GM19372 (cell line): Measurements from ENCODE around the gene GOLGA6L2.

Experiments used
- ATAC-seq: cut with Tn5 transposase; IDR thresholded peaks from one replicate; pipeline ENCODE4 v1.9.1; 2021; ENCODE audit warnings: mild to moderate bottlenecking, low read depth, moderate library complexity; ENCODE audit not compliant: unreplicated experiment

GOLGA6L2 gene, protein sequence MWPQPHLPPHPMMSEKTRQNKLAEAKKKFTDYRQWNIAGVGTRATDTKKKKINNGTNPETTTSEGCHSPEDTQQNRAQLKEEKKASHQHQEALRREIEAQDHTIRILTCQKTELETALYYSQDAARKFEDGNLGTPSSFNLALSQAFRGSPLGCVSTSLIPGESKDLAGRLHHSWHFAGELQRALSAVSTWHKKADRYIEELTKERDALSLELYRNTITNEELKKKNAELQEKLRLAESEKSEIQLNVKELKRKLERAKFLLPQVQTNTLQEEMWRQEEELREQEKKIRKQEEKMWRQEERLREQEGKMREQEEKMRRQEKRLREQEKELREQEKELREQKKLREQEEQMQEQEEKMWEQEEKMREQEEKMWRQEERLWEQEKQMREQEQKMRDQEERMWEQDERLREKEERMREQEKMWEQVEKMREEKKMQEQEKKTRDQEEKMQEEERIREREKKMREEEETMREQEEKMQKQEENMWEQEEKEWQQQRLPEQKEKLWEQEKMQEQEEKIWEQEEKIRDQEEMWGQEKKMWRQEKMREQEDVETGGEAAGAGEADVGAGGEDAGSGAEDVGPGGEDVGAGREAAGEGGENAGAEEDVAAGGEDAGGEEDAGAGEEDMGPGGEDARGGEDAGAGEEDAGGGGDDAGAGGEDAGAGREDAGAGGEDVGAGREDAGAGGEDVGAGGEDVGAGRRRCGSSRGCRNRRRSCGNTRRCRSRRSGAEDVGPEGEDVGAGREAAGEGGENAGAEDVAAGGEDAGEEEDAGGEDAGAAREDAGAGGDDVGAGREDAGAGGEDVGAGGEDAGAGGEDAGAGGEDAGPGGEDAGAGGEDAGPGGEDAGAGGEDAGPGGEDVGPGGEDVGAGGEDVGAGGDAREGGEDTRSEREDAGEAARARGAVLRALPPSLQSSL

DNA sequence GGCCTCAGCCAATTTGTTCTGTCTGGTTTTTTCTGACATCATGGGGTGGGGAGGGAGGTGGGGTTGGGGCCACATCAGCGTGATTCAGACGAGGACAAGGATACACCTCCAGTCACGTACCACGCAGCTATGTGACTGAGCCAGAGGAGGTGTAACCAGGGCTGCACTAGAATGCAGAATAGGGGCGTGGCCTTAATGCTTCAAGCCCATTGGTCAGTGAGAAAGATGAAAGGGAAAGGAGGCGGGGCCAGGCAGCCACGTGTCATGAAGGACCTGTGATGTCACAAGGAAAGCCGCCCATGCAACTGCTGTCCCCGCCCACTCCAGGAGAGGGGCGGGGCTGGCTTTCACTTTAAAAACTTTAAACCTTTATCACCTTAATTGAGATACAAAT lies at the start of gene GOLGA6L2:
Gene GOLGA6L2 (minus strand): TSS at position 137 of the 394 bp plus-strand sequence. CDS start 62 bp downstream, at position 75.
- no peak for ATAC-seq

DNA sequence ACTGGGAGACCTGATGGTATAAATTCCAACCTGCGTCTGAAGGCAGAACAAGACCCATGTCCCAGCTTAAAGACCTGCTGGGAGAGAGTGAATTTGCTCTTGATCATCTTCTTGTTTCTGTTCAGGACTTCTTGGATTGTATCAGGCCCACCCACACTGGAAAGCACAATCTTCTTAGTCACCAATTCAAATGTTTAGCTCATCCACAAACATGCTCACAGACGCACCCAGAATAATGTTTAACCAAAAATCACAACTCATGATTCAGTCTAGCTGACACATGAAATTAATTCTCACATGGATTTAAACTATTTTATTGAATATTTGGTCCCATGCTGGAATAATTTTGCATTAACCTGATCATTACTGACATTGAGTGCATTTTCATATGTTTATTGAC lies 37.8 kb upstream of the GOLGA6L2 start:
- ATAC-seq, result no peak

DNA sequence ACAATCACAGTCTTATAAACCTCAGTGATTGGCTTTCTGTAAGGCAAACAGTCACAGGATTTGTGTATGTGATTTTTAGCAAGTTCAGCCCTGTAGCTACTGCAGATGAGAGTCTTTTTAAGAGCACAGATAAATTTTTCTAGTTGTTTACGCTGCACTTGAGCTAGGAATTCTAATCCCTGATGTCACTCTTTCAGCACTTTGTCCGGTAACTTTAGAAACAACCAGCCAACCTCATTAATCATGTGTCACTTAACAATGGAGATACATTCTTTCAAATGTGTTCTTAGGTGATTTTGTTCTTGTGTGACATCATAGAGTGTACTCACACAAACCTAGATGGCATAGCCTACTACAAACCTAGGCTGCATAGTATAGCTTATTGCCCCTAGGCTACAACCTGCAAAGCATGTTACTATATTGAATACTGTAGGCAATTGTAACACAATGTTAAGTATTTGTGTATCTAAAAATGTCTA lies 36.8 kb upstream of the GOLGA6L2 start:
- ATAC-seq, result no peak

DNA sequence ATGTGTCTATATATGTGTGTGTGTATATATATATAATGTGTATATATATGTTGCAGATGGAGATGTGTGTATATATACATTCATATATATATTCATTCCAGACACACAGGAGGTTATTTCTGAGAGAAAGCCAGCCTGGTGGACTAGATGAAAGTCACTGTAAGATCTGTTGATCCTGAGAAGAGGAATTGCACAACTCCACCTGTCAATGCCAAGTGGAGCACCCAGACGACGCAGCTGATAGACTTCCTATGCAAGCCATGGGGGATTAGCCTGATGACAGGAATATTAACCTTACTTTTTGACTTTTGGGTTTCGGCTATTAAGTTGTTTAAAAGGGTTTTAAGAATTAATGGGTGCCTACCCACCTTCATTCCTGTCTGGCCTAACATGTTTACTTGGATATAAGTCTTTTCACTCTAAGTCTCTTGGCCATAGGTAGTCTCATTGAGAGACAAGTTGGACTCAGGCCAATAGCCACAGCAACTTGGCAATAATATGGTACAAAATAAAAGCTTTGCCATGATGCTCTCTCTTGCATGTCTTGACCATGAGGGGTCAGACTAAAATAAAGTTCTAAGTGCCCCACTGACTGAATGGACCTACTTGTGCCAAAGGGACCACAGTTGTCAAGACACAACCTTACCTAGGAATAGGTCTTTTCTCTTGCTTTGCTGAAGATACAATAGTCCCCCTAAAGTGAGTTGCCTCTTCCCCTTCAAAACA lies 35.9 kb upstream of the GOLGA6L2 start:
- no peak for ATAC-seq

DNA sequence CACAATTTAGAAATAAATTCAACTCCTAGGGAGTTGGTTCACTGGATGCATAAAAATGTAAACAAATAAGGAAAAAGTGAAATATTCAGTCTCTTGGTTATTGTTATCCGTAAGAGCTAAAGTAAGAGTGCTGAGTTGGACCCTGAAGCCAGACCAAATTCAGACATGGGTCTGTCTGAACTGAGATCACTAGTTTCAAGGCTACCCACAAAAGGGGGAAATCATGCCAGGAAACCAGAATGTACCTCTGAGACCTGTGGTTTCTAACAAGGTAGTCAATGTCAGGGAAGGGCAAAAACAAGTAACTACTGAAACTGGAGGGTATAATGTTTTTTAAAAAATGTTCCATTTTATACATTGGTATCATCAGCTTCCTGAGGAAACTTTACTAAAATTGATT lies 35.2 kb upstream of the GOLGA6L2 start:
- ATAC-seq, result no peak

DNA sequence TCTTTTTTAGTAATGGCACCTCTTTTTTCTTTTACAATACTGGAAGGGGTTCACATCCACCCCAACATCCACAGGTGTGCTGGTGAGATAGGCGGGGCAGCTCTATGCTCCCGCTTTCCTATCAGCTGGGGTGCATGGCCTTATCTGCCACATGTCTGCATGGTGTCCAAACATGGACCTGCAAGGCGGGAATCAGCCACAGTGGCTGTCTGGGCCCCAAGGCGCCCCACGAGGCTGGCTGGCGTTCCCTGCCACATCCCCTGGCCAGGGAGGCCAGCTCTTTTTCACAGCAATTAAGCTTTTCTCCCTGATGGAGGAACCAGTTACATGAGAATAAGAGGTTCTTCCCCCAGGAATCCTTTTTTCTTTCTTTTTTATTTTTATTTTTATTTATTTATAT lies 30.9 kb upstream of the GOLGA6L2 start:
- ATAC-seq, result no peak

DNA sequence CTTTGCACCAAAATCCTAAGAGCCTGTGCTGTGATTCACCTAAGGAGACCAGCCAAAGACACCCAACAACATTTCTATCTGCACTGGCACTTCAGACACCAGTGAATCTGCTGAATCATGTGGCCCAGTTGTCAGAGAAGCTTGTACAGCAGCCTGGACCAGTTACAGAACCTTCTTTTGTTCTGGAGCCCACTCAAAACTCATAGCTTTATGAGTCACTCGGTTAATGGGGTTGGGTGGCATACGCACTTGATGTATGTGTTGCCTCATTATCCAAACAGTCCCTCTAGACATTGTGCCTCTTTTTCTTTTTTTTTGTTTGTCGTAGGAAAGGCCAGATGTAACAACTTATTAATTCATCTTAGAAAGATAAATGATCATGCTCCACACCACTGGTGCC lies 25.6 kb upstream of the GOLGA6L2 start:
- no peak for ATAC-seq

DNA sequence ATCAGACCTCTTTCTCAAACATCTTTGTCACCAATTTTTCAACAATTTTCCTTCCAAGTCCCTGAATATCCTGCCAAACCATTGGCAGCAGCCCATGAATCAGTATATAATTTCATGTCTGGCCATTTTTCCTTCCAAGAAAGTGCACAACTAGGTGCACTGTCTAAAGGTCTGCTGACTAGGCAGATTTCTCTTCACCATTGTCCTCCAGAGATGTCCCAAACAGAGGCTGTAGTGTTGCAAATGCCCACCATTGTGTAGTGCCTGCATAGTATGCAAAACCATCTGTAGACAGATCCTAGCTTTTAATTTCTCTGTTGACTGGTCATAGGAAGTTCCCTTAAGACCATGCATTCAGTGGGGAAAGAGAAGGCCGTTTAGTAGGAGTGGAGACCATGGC lies 25.0 kb upstream of the GOLGA6L2 start:
- no peak for ATAC-seq

DNA sequence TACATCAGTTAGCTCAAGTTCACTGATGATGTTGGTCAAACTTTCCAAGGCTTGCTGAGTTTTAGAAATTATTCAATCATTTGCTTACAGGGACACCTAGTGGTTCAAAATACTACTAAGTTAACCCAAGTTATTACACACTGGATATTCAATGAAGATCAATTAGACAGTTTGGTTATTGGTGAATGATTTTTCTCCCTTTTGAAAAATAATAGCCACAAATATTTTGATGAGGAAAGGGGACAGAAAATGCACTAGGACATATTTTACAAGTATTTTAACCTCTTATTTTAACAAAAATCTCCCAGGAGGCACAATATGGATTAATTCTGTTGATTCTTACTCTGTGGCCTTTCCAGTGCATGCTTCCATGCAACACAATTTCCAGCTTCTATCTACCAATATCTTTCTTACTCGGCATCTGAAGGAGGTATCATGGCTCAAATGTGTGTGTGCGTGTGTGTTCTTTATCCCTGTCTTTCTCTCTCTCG lies 20.1 kb upstream of the GOLGA6L2 start:
- ATAC-seq, result no peak

DNA sequence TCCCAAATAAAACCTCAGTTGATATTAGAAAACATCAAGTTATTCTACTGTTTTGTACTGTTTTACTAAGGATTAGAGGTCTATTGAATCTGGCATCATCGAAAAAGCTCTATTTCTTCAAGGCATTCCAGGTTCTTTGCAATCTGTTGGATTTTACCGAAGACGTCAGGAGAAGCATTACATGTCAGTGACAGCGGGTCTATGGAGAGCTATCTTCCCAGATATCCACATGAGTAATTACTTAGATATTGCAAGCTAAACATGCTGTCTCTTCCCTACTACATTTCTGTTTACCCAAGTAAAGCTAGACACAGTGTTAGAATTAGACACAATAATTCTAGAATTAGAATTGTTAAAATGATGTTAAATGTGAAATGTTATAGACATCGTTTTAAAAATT lies 10.8 kb upstream of the GOLGA6L2 start:
- no peak for ATAC-seq

DNA sequence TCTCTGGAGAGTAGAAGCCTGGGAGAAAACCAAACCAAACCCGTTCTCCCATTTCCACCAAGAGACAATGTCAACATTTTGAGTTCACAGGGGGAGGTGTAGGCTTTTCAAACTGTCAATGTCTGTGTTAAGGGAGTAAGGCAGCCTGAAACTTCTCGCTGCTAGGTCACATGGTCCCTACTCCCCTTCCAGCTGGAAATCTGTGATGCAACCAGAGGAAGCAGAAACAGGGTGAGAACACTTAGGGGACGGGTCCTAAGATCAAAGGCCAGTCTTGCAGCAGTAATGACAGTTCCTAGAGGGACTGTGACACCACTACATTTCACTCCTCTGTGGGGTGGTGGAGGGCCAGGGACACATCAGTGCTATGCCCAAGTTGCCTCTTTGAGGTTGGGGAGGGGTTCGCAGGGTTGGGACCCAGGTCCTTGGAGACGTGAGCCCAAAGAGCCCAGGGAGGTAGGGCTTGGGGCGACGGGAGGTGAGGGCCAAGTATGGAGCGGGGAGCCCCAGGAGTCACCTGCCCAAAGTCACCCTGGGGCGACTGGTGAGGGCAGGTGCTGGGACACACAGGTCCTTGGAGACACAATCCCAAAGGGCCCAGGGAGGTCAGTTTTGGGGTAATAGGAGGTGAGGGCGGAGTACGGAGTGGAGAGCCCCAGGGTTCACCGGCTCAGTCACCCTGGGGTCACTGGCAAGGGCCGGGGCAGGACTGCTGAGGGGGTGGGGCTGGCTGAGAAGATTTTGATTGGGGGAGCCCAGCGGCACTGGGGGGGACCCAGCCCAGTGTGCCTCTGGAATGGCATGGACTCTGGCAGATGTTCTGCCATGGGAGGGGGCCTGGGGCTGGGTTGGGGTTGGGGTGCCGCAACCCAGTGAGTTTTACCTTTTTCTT lies 582 bp downstream of the GOLGA6L2 start:
- ATAC-seq, result no peak

DNA sequence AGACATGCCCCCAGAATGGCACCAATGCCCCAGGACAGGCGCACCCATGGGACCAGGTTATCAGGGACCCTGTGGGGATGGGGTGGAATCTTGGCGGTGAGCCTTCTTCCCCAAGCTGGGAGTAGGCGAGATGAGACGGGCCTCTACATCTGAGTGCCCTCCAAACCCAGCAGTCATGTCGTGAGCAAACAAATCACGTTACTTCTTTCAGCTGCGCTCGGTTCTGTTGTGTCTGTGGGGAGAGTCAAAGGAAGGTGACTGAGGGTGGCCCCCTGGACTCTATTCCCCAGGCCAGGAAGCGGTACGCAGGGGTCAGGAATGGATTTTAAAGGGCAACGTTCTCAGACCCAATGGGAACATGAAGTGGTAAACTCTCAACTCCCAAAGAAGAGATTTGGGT lies 2.8 kb downstream of the GOLGA6L2 start:
- ATAC-seq, result no peak

DNA sequence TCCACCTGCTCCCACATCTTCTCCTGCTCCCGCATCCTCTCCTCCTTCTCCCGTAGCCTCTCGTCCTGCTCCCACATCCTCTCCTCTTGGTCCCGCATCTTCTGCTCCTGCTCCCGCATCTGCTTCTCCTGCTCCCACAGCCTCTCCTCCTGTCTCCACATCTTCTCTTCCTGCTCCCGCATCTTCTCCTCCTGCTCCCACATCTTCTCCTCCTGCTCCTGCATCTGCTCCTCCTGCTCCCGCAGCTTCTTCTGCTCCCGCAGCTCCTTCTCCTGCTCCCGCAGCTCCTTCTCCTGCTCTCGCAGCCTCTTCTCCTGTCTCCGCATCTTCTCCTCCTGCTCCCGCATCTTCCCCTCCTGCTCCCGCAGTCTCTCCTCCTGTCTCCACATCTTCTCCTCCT lies 5.8 kb downstream of the GOLGA6L2 start:
- no peak for ATAC-seq

DNA sequence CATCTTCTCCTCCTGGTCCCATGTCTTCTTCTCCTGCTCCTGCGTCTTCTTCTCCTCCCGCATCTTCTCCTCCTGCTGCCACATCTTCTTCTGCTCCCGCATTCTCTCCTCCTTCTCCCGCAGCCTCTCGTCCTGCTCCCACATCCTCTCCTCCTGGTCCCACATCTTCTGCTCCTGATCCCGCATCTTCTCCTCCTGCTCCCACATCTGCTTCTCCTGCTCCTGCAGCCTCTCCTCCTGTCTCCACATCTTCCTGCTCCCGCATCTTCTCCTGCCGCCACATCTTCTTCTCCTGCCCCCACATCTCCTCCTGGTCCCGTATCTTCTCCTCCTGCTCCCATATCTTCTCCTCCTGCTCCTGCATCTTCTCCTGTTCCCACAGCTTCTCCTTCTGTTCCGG lies 6.4 kb downstream of the GOLGA6L2 start:
- no peak for ATAC-seq

DNA sequence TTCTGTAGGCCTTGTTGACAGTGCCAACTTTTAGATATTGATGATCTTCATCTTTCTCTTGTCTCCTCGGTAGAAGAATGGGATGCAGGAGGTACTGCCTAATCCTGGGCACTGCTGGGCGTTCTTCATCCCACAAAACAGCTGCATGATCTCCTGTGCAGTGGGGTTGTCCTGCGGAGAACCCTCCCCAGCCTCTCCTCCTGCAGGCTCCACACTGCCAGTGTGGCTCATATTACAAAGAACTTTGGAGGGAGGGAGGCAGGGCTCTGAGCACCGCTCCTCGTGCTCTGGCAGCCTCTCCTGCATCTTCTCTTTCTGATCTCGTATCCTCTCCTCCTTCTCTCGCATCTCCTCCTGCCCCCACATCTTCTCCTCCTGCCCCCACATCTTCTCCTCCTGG lies 7.5 kb downstream of the GOLGA6L2 start:
- ATAC-seq, result no peak

DNA sequence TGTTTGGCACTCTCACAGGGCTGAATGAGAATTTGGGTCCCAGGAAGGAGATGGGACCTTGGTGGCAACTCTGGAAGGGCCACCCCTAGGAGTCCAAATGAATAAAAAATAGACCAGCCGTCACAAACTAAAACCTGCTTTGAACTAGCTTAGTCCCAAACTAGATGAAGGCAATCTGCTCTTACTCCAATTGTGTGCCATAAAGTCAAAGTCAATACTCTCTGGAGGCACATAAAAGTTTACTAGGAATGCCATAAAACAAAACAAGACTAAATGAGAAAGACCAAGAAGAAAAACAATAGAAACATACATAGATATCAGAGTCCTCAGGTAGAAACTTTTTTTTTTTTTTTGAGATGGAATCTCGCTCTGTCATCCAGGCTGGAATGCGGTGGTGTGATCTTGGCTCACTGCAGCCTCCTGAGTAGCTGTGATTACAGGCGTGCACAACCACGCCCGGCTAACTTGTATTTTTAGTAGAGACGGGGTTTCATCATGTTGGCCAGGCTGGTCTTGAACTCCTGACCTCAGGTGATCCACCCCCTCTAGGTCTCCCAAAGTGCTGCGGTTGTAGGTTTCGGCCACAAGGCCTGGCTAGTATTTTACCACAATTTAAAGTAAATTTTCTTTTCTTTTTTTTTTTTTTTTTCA lies 8.1 kb downstream of the GOLGA6L2 start:
- no peak for ATAC-seq

DNA sequence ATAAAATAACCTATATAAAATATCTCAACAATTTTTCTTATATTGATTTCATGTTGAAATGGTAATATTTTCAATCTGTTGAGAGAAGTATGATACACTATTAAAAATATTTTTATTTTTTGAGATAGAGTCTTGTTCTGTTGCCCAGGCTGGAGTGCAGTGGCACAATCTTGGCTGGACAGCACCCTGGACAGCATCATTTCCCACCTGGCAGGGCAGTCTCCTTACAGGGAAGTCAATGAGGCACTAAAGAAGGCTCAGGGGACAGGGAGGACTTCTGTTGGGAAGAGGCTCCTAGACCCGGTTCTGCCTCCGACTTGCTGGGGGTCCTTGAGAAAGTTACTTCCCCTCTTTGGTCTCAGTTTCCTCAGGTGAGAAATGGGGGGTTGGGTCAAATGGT lies 9.4 kb downstream of the GOLGA6L2 start:
- no peak for ATAC-seq

DNA sequence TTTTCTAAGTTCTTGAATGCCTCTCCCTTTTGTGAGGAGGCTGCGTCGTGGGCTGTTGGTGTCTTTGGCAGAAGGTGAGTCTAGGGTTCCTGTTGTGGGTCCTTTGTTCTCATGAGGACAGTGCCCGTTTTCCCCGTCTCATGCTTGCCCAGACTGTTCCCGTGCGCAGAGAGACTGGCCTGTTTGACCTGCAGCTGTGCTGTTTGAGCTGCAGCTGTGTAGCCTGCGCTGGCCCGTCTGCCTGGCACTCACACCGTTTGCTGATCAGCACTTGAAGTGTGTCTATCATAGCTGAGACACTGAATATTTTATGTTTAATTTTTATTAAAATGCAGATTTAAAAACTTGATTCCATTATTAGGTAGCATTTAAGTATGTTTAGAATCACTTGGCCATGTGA lies 9.9 kb downstream of the GOLGA6L2 start:
- no peak for ATAC-seq

DNA sequence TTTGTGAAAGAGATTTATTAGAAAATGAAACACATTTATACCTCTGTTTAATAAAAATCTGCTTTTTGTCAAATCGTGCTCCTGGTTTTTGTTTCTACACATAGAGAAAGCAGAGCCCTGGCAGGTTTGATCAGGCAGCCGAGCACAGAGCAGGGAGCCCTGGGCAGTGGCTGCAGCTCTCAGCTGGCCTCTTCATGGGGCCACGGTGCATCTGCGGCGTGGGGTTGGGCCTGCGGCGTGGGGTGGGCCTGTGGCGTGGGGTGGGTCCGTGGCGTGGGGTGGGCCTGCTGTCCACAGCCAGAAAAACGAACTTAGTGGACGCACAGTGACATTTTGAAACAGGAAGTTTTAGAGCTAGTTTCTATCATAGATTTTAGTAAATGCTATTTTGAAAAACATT lies 10.6 kb downstream of the GOLGA6L2 start:
- ATAC-seq, result no peak
